DOHH2 (cell line): Measurements from ENCODE around the gene ZNF778.
A peak's percentile ranks its signal among the peaks of the same experiment; 100 is the strongest.
"Not testable (repeated sequence)": the region's sequence is repeated elsewhere in the genome, so short reads cannot be mapped to it uniquely, and the experiment has no call there.

Source experiments
- H3F3A ChIP-seq: fragments of 200-600 bp; sonication (generic), shearing (Covaris generic); 2 replicates; pipeline ENCODE4 v1.6.0; 2016; ENCODE audit warnings: antibody characterized with exemption, mild to moderate bottlenecking; ENCODE audit not compliant: control insufficient read depth, insufficient read depth
- H3K27ac ChIP-seq: fragments of 200-600 bp; sonication (generic); 2 replicates; pipeline ENCODE4 v1.5.1; 2014; ENCODE audit warnings: low read depth, mild to moderate bottlenecking, low read length, moderate library complexity
- H3K27me3 ChIP-seq: fragments of 200-600 bp; sonication (generic); 2 replicates; pipeline ENCODE4 v1.6.1; 2014; ENCODE audit warnings: mild to moderate bottlenecking, low read length, mixed read lengths; ENCODE audit not compliant: control insufficient read depth
- H3K36me3 ChIP-seq: fragments of 200-600 bp; sonication (generic); 2 replicates; pipeline ENCODE4 v1.6.1; 2014; ENCODE audit warnings: mild to moderate bottlenecking, low read length, moderate library complexity, mixed read lengths; ENCODE audit not compliant: control insufficient read depth
- H3K4me1 ChIP-seq: fragments of 200-600 bp; sonication (generic); 2 replicates; pipeline ENCODE4 v1.6.1; 2014; ENCODE audit warnings: mild to moderate bottlenecking, low read length, mixed read lengths; ENCODE audit not compliant: control insufficient read depth
- H3K4me2 ChIP-seq: fragments of 200-600 bp; sonication (generic); 2 replicates; pipeline ENCODE4 v1.6.0; 2014; ENCODE audit warnings: mild to moderate bottlenecking, low read length, moderate library complexity
- H3K4me3 ChIP-seq: fragments of 200-600 bp; sonication (generic); 2 replicates; pipeline ENCODE4 v1.5.1; 2014; ENCODE audit warnings: mild to moderate bottlenecking, low read length, mixed read lengths
- H3K79me2 ChIP-seq: fragments of 200-600 bp; sonication (generic); 2 replicates; pipeline ENCODE4 v1.6.1; 2014; ENCODE audit warnings: mild to moderate bottlenecking, low read length, mixed read lengths; ENCODE audit not compliant: control insufficient read depth
- H3K9me2 ChIP-seq: fragments of 200-600 bp; sonication (generic); replicated peaks from 2 replicates; pipeline ENCODE4 v1.6.1; 2014; ENCODE audit warnings: mild to moderate bottlenecking, low read length, mixed read lengths; ENCODE audit not compliant: control insufficient read depth
- H3K9me3 ChIP-seq: fragments of 200-600 bp; sonication (generic); 2 replicates; pipeline ENCODE4 v1.6.1; 2014; ENCODE audit warnings: antibody characterized with exemption, low read length, mixed read lengths; ENCODE audit not compliant: control insufficient read depth, insufficient read depth
- H4K20me1 ChIP-seq: fragments of 200-600 bp; sonication (generic); 2 replicates; pipeline ENCODE4 v1.6.0; 2014; ENCODE audit warnings: low read depth, mild to moderate bottlenecking, antibody characterized with exemption, low read length, moderate library complexity; ENCODE audit not compliant: control insufficient read depth, insufficient read depth
- CTCF ChIP-seq: fragments of 200-600 bp; sonication (generic); IDR thresholded peaks from one replicate; pipeline ENCODE4 v1.5.1; 2014; ENCODE audit warnings: antibody characterized with exemption, mild to moderate bottlenecking, low read depth, low read length; ENCODE audit not compliant: poor library complexity, severe bottlenecking
- EZH2phosphoT487 ChIP-seq: fragments of 200-600 bp; sonication (generic); IDR thresholded peaks from 2 replicates; pipeline ENCODE4 v1.6.1; 2017; ENCODE audit warnings: borderline replicate concordance, mild to moderate bottlenecking, antibody characterized with exemption, low read length, moderate library complexity, mixed read lengths

ZNF778 gene

DNA sequence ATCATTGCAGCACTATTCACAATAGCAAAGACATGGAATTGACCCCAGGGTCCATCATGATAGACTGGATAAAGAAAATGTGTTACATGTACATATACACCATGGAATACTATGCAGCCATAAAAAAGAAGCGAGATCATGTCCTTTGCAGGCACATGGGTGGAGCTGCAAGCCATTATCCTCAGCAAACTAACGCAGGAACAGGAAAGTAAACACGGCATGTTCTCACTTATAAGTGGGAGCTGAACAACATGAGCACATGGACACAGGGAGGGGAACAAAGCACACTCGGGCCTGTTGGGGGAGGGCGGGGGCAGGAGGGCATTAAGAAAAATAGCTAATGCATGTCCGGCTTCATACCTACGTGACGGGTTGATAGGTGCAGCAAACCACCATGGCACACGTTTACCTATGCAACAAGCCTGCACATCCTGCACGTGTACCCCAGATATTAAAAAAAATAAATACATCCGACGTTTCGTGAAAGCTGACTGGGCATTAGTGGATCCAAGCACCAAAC, 28.9 kb downstream of the ZNF778 start:
- no peaks in the 10 kb centered on the region for H4K20me1 ChIP-seq
- H3K27ac ChIP-seq = no peak overlapping the region
- no peaks in the 10 kb centered on the region; the same call in 1 of the 2 replicates for H3K9me3 ChIP-seq
- no peaks in the 10 kb centered on the region for H3K36me3 ChIP-seq
- no peak for TF ChIP-seq EZH2phosphoT487
- no peak for TF ChIP-seq CTCF
- H3K4me2 ChIP-seq = no peak overlapping the region
- no peaks in the 10 kb centered on the region for H3K27me3 ChIP-seq
- H3K9me2 ChIP-seq = no peaks in the 10 kb centered on the region
- H3K79me2 ChIP-seq = peaks cover 9% of the 10 kb centered on the region
- peaks cover 16% of the 10 kb centered on the region for H3K4me1 ChIP-seq
- H3F3A ChIP-seq = 0 out of 2 replicates have a peak, but pooled peaks cover 4% of the 10 kb centered on the region
- H3K4me3 ChIP-seq = no peak overlapping the region

- Histone ChIP-seq H3K9me3 (no peaks in the 10 kb centered on the region; the same call in 1 of the 2 replicates), H4K20me1 (no peaks in the 10 kb centered on the region), H3K4me1 (peaks cover 16% of the 10 kb centered on the region), H3K9me2 (no peaks in the 10 kb centered on the region), H3K4me3 (peak overlapping the region; percentile 51), H3K27ac (no peak overlapping the region), H3K79me2 (peaks cover 4% of the 10 kb centered on the region; the same call in 1 of the 2 replicates), H3K27me3 (no peaks in the 10 kb centered on the region), H3F3A (0 out of 2 replicates have a peak, but pooled peaks cover 2% of the 10 kb centered on the region), H3K4me2 (peak overlapping the region; percentile 57), H3K36me3 (no peaks in the 10 kb centered on the region)
- no peak for TF ChIP-seq CTCF
- TF ChIP-seq EZH2phosphoT487 = no peak
Observed at GRCh38 chr16:89246903-89247733, 29.6 kb downstream of the ZNF778 start.

GRCh38 chr16:89247734-89248075, 30.2 kb downstream of the ZNF778 start:
- H3K27ac ChIP-seq, H3K9me2 ChIP-seq, H3K27me3 ChIP-seq, H3K79me2 ChIP-seq, H3F3A ChIP-seq, H3K4me2 ChIP-seq, H4K20me1 ChIP-seq, H3K9me3 ChIP-seq, H3K4me3 ChIP-seq, H3K36me3 ChIP-seq: not testable (repeated sequence)
- peaks cover 11% of the 10 kb centered on the region for H3K4me1 ChIP-seq
